Measurements from ENCODE around the gene NDUFB2.
"Not testable (repeated sequence)": the region's sequence is repeated elsewhere in the genome, so short reads cannot be mapped to it uniquely, and the experiment has no call there.

Gene NDUFB2

GRCh38 chr7:140693849-140694248, 2.7 kb upstream of the NDUFB2 start:
- not testable (repeated sequence) for DNase-seq

GRCh38 chr7:140694592-140694991, 1.9 kb upstream of the NDUFB2 start:
- DNase-seq, result no peak

DNA sequence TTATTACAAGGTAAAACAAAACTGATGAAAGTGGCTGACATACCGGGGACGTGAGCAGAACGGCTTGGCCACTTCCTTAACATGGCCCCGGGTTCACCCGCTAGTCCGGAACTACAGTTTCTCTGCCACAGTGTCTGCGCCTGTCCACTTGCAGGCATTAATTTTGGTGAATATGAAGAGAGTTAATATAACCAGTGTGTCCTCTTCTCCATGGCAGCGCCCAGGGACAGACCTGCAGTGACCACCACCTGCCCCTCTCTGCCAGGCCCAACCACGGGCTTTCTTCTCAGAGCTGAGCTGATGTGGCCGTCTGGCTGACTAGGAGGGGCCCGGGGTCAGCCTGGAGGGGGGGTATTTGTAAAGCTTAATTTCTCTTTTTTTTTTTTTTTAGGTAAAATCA, 1.1 kb upstream of the NDUFB2 start:
- DNase-seq, result no peak

- DNase-seq, result no peak
Measured at GRCh38 chr7:140696024-140696679, 356 bp upstream of the NDUFB2 start.

DNA sequence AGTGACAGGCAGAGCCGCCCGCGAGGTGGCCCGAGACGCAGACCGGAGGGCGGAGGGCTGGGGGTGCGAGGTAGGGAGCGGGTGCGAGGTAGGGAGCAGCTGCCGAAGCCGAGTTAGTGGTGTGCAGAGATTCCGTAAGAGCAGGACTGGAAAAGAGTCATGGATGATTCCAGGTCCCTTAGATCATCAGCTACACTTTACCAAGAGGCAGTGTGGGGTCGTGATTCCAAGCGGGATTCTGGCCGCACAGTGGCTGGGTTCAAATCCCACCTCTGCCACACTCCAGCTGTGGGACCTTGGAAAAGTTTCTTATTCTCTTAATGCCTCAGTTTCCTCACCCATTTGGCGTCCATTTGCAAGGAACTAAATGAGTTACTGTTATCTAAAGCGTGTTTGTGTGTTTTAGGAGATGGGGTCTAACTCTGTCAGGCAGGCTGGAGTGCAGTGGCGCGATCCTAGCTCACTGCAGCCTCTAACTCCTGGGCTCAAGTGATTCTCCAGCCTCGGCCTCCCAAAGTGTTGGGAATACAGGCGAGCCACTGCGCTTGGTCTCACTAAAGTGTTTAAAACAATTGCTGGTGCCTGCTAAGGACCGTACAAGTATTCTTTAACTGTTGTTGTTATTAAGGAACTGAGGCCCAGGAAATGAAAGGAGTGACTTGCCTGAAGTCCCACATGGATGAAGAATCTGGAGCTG, 1.1 kb downstream of the NDUFB2 start:
- DNase-seq, result no peak

GRCh38 chr7:140698477-140698876, 2.0 kb downstream of the NDUFB2 start:
- no peak for DNase-seq

DNA sequence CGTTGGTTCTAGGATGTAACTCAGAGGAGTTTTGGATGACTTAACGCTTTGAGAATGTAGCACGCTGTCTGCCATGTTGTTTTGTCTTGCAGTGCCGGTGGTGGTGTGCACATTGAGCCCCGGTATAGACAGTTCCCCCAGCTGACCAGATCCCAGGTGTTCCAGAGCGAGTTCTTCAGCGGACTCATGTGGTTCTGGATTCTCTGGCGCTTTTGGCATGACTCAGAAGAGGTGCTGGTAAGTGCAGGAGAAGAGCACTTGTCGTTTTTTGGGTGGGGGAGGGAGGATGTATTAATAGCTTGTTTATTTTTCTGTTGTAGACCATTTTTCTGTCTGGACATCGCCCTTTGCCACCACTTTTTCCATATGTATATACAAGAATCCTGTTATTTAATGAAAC, 6.3 kb downstream of the NDUFB2 start:
- no peak for DNase-seq

DNA sequence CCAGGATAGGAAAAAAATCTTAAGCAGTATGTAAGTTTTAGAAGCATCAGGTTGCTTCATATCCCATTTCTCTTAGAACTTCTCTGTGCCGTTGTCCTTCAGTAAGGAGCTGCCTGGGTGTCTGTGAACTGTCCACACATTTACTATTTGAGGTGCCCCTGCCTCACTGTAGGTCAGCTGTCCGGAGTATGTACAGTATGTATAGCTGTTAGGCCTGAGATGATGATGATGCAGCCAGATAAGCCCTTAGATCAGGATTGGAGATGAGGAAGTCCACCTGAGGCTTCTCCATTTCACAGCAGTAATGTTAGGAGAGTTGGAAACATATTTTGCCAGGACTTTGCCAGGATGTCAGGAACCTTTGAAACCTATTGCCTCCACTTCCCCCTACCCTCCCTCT, 7.7 kb downstream of the NDUFB2 start:
- no peak for DNase-seq

DNA sequence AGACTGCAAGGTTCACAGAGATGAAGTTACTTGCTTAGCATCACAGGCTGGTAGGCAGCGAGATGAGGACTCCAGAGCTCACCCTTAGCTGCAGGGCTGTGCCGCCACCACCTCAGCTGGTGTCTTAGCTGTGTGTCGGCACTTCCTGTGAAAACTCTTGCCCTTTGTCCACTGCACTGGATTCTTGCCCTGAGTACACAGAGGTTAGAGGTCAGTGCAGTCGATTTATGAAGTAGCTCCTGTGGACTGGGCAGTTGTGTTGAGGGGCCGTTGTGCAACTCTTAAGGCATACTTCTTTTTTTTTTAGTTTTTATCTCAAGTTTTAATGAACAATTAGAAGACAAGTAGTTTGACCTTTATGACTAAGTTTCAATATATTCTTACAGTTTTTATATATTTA, 10.6 kb downstream of the NDUFB2 start:
- no peak for DNase-seq

DNA sequence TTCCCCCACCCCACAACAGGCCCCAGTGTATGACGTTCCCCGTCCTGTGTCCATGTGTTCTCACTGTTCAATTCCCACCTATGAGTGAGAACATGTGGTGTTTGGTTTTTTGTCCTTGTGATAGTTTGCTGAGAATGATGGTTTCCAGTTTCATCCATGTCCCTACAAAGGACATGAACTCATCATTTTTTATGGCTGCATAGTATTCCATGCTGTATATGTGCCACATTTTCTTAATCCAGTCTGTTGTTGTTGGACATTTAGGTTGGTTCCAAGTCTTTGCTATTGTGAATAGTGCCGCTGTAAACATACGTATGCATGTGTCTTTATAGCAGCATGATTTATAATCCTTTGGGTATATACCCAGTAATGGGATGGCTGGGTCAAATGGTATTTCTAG, 12.3 kb downstream of the NDUFB2 start:
- not testable (repeated sequence) for DNase-seq

- not testable (repeated sequence) for DNase-seq
Measured at GRCh38 chr7:140712392-140712791, 15.9 kb downstream of the NDUFB2 start.

GRCh38 chr7:140714331-140715040, 18.0 kb downstream of the NDUFB2 start:
- DNase-seq, result no peak

GRCh38 chr7:140719721-140720120, 23.2 kb downstream of the NDUFB2 start:
- DNase-seq, result no peak

DNA sequence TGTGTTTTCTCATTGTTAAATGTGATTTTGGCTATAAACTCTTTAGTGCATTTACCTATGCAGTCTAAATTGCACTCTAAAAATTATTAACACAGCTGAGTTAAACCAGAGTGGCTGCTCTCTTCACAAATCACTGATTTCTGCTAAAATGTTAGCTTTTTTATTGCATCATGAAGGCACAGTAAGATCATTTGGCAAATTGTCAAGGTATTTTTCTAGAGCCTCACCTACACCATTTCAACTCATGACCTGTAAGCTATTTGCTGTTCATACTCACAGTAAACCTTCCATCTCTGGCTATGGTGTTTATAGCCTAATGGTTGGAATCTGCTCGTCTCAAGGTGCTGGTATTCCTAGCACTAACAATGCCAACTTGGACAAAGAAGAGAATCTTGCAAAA, 25.7 kb downstream of the NDUFB2 start:
- no peak for DNase-seq

GRCh38 chr7:140723006-140723405, 26.5 kb downstream of the NDUFB2 start:
- DNase-seq, result no peak

GRCh38 chr7:140723574-140723973, 27.1 kb downstream of the NDUFB2 start:
- no peak for DNase-seq

DNA sequence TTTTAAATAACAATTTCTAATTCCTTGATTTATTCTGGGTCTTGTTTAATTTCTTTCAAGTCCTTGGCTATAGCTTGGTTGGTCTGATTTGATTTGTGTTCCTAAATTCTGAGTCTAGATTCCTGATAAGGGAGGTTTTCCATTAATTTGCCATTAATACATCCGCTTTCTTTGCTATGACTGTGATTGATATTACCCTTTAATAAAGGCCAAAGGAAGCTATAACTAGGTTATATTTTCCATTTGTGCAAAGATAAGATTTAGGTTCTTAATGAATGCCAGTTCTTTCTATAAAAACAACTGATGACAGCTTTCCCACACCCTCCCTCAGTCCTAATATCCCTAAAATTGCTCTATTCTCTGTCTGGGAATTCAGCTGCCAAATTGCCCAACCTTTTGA, 28.2 kb downstream of the NDUFB2 start:
- DNase-seq, result no peak

DNA sequence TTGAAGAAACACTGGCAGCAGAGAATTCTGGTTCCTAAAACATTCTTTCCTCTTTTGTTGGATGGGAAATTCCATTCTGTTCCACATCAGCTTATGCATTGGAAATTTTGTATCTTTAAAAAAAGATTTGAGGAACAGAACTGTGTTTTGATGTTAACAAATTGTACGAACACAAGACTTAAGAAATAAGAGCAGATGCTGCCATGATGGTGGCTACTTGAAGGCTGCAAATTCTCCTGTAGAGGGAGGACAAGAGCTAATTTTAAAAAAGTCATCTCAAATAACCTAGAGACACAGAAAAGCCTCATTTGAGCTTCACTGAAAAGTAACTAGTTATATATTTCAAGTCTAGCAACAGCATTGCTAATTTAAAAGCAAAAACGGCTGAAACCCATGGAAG, 29.8 kb downstream of the NDUFB2 start:
- DNase-seq, result no peak

- no peak for DNase-seq
Measured at GRCh38 chr7:140732416-140732815, 35.9 kb downstream of the NDUFB2 start.

DNA sequence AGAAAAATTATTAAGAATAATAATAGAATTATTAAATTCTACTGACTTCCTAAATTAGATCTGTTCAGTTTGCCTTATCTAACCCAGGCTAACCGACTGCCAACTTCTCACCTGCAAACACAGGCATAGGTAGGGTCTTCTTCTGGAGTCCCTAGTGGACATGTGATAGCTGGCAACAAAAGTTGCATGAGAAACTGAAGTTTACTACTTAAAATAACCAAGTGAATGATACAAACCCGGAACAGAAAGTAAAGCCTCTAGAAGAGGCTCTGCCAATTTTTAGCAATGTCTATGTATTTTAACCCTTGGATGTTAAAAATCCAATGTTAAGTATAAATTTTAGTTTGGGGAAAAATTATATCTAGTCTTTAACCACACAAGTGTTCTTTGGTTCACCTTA, 37.6 kb downstream of the NDUFB2 start:
- DNase-seq, result no peak

- DNase-seq, result no peak
Measured at GRCh38 chr7:140734729-140735128, 38.2 kb downstream of the NDUFB2 start.

DNA sequence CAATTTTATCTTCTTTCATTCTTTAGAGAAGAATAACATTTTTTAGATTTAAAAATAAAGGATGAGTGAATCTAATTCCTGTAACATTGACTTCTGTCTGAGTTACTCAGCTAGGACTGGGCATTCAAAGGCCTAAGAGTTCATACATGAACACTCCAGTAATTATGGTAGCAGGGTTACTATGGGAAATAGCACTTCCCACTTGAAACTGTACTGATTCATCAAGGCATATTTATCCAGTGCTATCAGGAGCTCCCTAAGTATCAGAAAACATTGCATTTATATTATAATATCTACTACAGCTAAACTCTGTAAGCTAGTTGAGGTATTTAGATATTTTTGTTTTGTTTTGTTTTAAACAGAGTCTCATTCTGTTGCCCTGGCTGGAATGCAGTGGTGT, 41.8 kb downstream of the NDUFB2 start:
- no peak for DNase-seq

DNA sequence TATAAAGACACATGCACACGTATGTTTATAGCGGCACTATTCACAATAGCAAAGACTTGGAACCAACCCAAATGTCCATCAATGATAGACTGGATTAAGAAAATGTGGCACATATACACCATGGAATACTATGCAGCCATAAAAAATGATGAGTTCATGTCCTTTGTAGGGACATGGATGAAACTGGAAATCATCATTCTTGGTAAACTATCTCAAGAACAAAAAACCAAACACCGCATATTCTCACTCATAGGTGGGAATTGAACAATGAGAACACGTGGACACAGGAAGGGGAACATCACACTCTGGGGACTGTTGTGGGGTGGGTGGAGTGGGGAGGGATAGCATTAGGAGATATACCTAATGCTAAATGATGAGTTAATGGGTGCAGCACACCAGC, 46.7 kb downstream of the NDUFB2 start:
- DNase-seq, result not testable (repeated sequence)

DNA sequence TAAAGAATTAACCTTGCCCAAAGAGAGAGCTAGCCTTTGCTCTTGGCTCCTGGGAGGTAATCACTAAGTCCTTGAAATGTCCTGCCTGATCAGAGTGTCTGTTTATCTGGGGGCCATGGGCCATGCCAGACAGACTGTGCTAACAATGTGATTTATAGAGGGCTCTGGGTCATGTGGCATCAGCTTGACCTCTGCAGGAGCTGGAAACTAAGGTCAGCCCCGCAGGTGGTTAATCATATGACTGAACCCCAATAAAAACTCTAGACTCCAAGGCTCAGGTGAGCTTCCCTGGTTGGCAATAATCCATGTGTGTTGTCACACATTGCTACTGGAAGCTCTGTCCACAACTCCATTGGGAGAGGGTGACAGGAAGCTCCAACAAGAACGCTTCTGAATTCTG, 47.5 kb downstream of the NDUFB2 start:
- no peak for DNase-seq

Measured in retina (tissue), 1 donor.